ENCODE measurements around the gene UNC13D. TPM values are rescaled to one million over a fixed set of nuclear protein-coding genes. Genes with fewer than 3 reads are reported as not detected.

Gene UNC13D
- total and polyA plus RNA-seq, 12 donors: 3.0 to 20.7 (median 8.5) TPM

GRCh38 chr17:75847614-75848522 lies 3.7 kb upstream of the UNC13D start:
- no peaks in the 10 kb centered on the region for H3K9me3 ChIP-seq
- no peaks in the 10 kb centered on the region for H3K27me3 ChIP-seq
- H3K4me3 ChIP-seq: no peak overlapping the region
- intact Hi-C loops (cut with DNase I): loop anchor here in 1 of 10 donors (5.0 kb wide), 1 partner anchor 71 kb away; a partner anchor contains a TSS
- TF ChIP-seq CTCF (IDR thresholded peaks at IDR 0.05): no peak
- peaks cover 0 to 77% (median 34%) of the 10 kb centered on the region in 9 donors for H3K36me3 ChIP-seq
- WGBS, 2 donors: 83 to 84% methylated on average over 24 to 25 of the region's 25 CpGs
- ATAC-seq (no peak), DNase-seq (no peak)
- H3K4me1 ChIP-seq: peaks cover 59 to 94% (median 87%) of the 10 kb centered on the region in 9 donors
- H3K27ac ChIP-seq: peak overlapping the region; percentile 54 to 92 (median 86)

- intact Hi-C loops (cut with DNase I): loop anchor here in 1 of 10 donors (5.0 kb wide), 1 partner anchor 70 kb away; a partner anchor contains a TSS
- H3K36me3 ChIP-seq: peaks cover 0 to 73% (median 34%) of the 10 kb centered on the region in 9 donors
- DNase-seq: no peak
Observed at GRCh38 chr17:75846692-75847613, 2.7 kb upstream of the UNC13D start.

GRCh38 chr17:75845933-75846691 lies 1.9 kb upstream of the UNC13D start:
- Histone ChIP-seq H3K27ac (peak overlapping the region; percentile 17 to 97 (median 88)), H3K36me3 (peaks cover 0 to 65% (median 34%) of the 10 kb centered on the region in 9 donors), H3K4me3 (no peak overlapping the region), H3K27me3 (no peaks in the 10 kb centered on the region), H3K9me3 (no peaks in the 10 kb centered on the region), H3K4me1 (peaks cover 48 to 77% (median 70%) of the 10 kb centered on the region in 9 donors)
- peak in 1 of 8 donors; percentile 14 for ATAC-seq
- TF ChIP-seq CTCF (IDR thresholded peaks at IDR 0.05): no peak
- intact Hi-C loops (cut with DNase I): loop anchor here in 2 of 10 donors (1.0 to 5.0 kb wide), 3 partner anchors 32 to 69 kb away; partner anchors contain the start of genes TRIM47 (in 1 of the 2) and TRIM65 (in 1 of the 2)
- no peak for DNase-seq
- 65 to 66% methylated on average over 22 of the region's 22 CpGs for WGBS, 2 donors

More at GRCh38 chr17:75846692-75847613, 2.7 kb upstream of the UNC13D start:
- H3K4me1 ChIP-seq: peaks cover 56 to 85% (median 78%) of the 10 kb centered on the region in 9 donors
- H3K27me3 ChIP-seq: no peaks in the 10 kb centered on the region
- no peak overlapping the region for H3K4me3 ChIP-seq
- peak overlapping the region; percentile 54 to 97 (median 88) for H3K27ac ChIP-seq
- TF ChIP-seq CTCF (IDR thresholded peaks at IDR 0.05): no peak
- WGBS, 2 donors: 82 to 86% methylated on average over 34 of the region's 34 CpGs
- H3K9me3 ChIP-seq: no peaks in the 10 kb centered on the region
- no peak for ATAC-seq
